Suprapubic skin (tissue), 4 donors: ENCODE data around the gene CHTF8. TPM values are rescaled to one million over a fixed set of nuclear protein-coding genes. Genes with fewer than 3 reads are reported as not detected.

Experiments used
- DNase-seq, 2 donors: peaks; one replicate each; pipeline ENCODE4 v3.0.0-alpha.2; 2019; ENCODE audit warnings: low spot score in 2 of 2
- H3K27ac ChIP-seq: fragments of 200-600 bp; sonication (generic); one replicate; pipeline ENCODE4 v1.5.1; 2019
- H3K27me3 ChIP-seq: fragments of 200-600 bp; sonication (generic); one replicate; pipeline ENCODE4 v1.5.1; 2019
- H3K36me3 ChIP-seq: fragments of 200-600 bp; sonication (generic); one replicate; pipeline ENCODE4 v1.5.1; 2019
- H3K4me1 ChIP-seq: fragments of 200-600 bp; sonication (generic); one replicate; pipeline ENCODE4 v1.5.1; 2019
- H3K4me3 ChIP-seq: fragments of 200-600 bp; sonication (generic); one replicate; pipeline ENCODE4 v1.5.1; 2019; ENCODE audit warnings: mild to moderate bottlenecking
- H3K9me3 ChIP-seq: fragments of 200-600 bp; sonication (generic); one replicate; pipeline ENCODE4 v1.5.1; 2019
- CTCF ChIP-seq, 2 donors: fragments of 200-600 bp in 1 of 2; fragments of 450-650 bp in 1 of 2; sonication (generic) in 1 of 2; IDR thresholded peaks; one replicate each; pipeline ENCODE4 v1.5.1; 2016 to 2019; ENCODE audit warnings: antibody characterized with exemption in 2 of 2, mild to moderate bottlenecking in 1 of 2, moderate library complexity in 1 of 2
- EP300 ChIP-seq: sonication (generic); formaldehyde crosslinking; IDR thresholded peaks from one replicate; pipeline ENCODE4 v1.6.1; 2017; ENCODE audit warnings: antibody characterized with exemption
- POLR2A ChIP-seq, 2 donors: fragments of 450-650 bp; IDR thresholded peaks; one replicate each; pipeline ENCODE4 v1.6.1; 2017; ENCODE audit warnings: antibody characterized with exemption in 2 of 2, mild to moderate bottlenecking in 2 of 2, moderate library complexity in 2 of 2
- POLR2AphosphoS5 ChIP-seq, 3 donors: sonication (generic); formaldehyde crosslinking; IDR thresholded peaks; one replicate each; pipeline ENCODE4 v1.6.1; 2017; ENCODE audit warnings: antibody characterized with exemption in 3 of 3
- WGBS: methylation state at CpG from one replicate; pipeline ENCODE4 v1.1.5; 2018; 5-methylcytosine and 5-hydroxymethylcytosine counted together
- total RNA-seq, 4 donors: library from RNA; depleted of rRNA; stranded (reverse); fragments of >200 nt; gene quantifications; one replicate each; pipeline ENCODE4 v1.1.0, GENCODE V29; 2016

Gene CHTF8
- total RNA-seq, 4 donors from 2014 or later, result 76.9 to 128 (median 90.0) TPM

- Histone ChIP-seq H3K4me3 (no peak overlapping the region), H3K36me3 (peaks cover 46% of the 10 kb centered on the region), H3K4me1 (peaks cover 21% of the 10 kb centered on the region), H3K27me3 (no peaks in the 10 kb centered on the region), H3K27ac (no peak overlapping the region), H3K9me3 (no peaks in the 10 kb centered on the region)
- TF ChIP-seq EP300 (no peak), POLR2A (IDR thresholded peaks at IDR 0.05) (no peak), POLR2AphosphoS5 (IDR thresholded peaks at IDR 0.05) (no peak), CTCF (IDR thresholded peaks at IDR 0.05) (no peak)
- DNase-seq, result no peak
- WGBS, result 86% methylated on average over 6 of the region's 6 CpGs
Measured at GRCh38 chr16:69169607-69170352, 37.4 kb upstream of the CHTF8 start.

- H3K27me3 ChIP-seq, result no peaks in the 10 kb centered on the region
- 91% methylated on average over 4 of the region's 4 CpGs for WGBS
- no peak overlapping the region for H3K4me3 ChIP-seq
- no peak overlapping the region for H3K27ac ChIP-seq
- no peak for TF ChIP-seq CTCF (IDR thresholded peaks at IDR 0.05)
- no peak for TF ChIP-seq POLR2AphosphoS5 (IDR thresholded peaks at IDR 0.05)
- no peak for TF ChIP-seq EP300
- no peak for TF ChIP-seq POLR2A (IDR thresholded peaks at IDR 0.05)
- DNase-seq, result no peak
- peaks cover 49% of the 10 kb centered on the region for H3K36me3 ChIP-seq
- H3K9me3 ChIP-seq, result no peaks in the 10 kb centered on the region
- H3K4me1 ChIP-seq, result peaks cover 15% of the 10 kb centered on the region
Measured at GRCh38 chr16:69169051-69169450, 36.7 kb upstream of the CHTF8 start.

- H3K36me3 ChIP-seq, result peaks cover 63% of the 10 kb centered on the region
- WGBS, result 80% methylated on average over 7 of the region's 7 CpGs
- no peaks in the 10 kb centered on the region for H3K27me3 ChIP-seq
Measured at GRCh38 chr16:69166946-69167930, 34.9 kb upstream of the CHTF8 start.

GRCh38 chr16:69166221-69166833, 33.9 kb upstream of the CHTF8 start:
- DNase-seq, result no peak
- WGBS, result 47% methylated on average over 8 of the region's 8 CpGs
- no peak overlapping the region for H3K4me3 ChIP-seq
- no peaks in the 10 kb centered on the region for H3K9me3 ChIP-seq
- H3K4me1 ChIP-seq, result no peaks in the 10 kb centered on the region
- H3K36me3 ChIP-seq, result peaks cover 71% of the 10 kb centered on the region
- TF ChIP-seq CTCF (IDR thresholded peaks at IDR 0.05), result no peak
- TF ChIP-seq POLR2A (IDR thresholded peaks at IDR 0.05), result no peak
- TF ChIP-seq POLR2AphosphoS5 (IDR thresholded peaks at IDR 0.05), result no peak
- TF ChIP-seq EP300, result no peak
- H3K27ac ChIP-seq, result no peak overlapping the region
- H3K27me3 ChIP-seq, result no peaks in the 10 kb centered on the region

More at GRCh38 chr16:69166946-69167930, 34.9 kb upstream of the CHTF8 start:
- H3K27ac ChIP-seq, result no peak overlapping the region
- no peaks in the 10 kb centered on the region for H3K4me1 ChIP-seq
- TF ChIP-seq POLR2A (IDR thresholded peaks at IDR 0.05) (no peak), CTCF (IDR thresholded peaks at IDR 0.05) (no peak), EP300 (no peak), POLR2AphosphoS5 (IDR thresholded peaks at IDR 0.05) (no peak)
- H3K4me3 ChIP-seq, result no peak overlapping the region
- DNase-seq, result no peak
- no peaks in the 10 kb centered on the region for H3K9me3 ChIP-seq
